SU-DHL-6 (cell line): ENCODE data around the gene CMTM6.

Source experiments
- CTCF ChIP-seq: fragments of 200-600 bp; sonication (generic); IDR thresholded peaks from one replicate; pipeline ENCODE4 v1.5.1; 2017; ENCODE audit warnings: antibody characterized with exemption, mild to moderate bottlenecking, low read length, moderate library complexity; ENCODE audit not compliant: insufficient read depth, poor library complexity, severe bottlenecking
- EZH2phosphoT487 ChIP-seq: fragments of 200-600 bp; sonication (generic), shearing (Covaris generic); conservative IDR thresholded peaks from 2 replicates; pipeline ENCODE4 v1.6.1; 2018; ENCODE audit warnings: mild to moderate bottlenecking, antibody characterized with exemption, low read length, moderate library complexity, mixed read lengths

GRCh38 chr3:32443478-32443877 is 59.2 kb downstream of the CMTM6 start:
- TF ChIP-seq CTCF (no peak), EZH2phosphoT487 (no peak)
